HCT116 (cell line): ENCODE results near the gene BCAR3.

ENCODE experiments used
- CTCF ChIP-seq, 3 experiments: fragments of 200-600 bp in 1 of 3; sonication (generic) in 1 of 3; IDR thresholded peaks in 2 of 3; conservative IDR thresholded peaks in 1 of 3; 2 replicates each; pipeline ENCODE4 v1.5.1; 2012 to 2017; ENCODE audit warnings: low read depth in 2 of 3, low read length in 2 of 3, antibody characterized with exemption in 1 of 3, borderline replicate concordance in 1 of 3, control low read depth in 1 of 3, mild to moderate bottlenecking in 1 of 3, mixed read lengths in 1 of 3, mixed run types in 1 of 3, moderate library complexity in 1 of 3; ENCODE audit not compliant: insufficient read depth in 1 of 3
- ELF1 ChIP-seq: IDR thresholded peaks from 2 replicates; pipeline ENCODE4 v1.6.1; 2012; ENCODE audit warnings: low read depth, borderline replicate concordance
- EZH2 ChIP-seq: fragments of 200-600 bp; sonication (generic); IDR thresholded peaks from 2 replicates; pipeline ENCODE4 v1.6.1; 2017; ENCODE audit warnings: antibody characterized with exemption, mixed run types
- EZH2phosphoT487 ChIP-seq: fragments of 200-600 bp; IDR thresholded peaks from 2 replicates; pipeline ENCODE4 v1.6.1; 2018; ENCODE audit warnings: antibody characterized with exemption, borderline replicate concordance
- JUND ChIP-seq: IDR thresholded peaks from 2 replicates; pipeline ENCODE4 v1.6.1; 2012
- POLR2A ChIP-seq: IDR thresholded peaks from 2 replicates; pipeline ENCODE4 v1.7.0; 2011; ENCODE audit warnings: borderline replicate concordance; ENCODE audit not compliant: insufficient read depth, insufficient read length; ENCODE audit errors: extremely low read depth
- POLR2AphosphoS5 ChIP-seq: IDR thresholded peaks from 2 replicates; pipeline ENCODE4 v1.6.1; 2011; ENCODE audit warnings: mild to moderate bottlenecking, low read depth, low read length, moderate library complexity
- REST ChIP-seq: IDR thresholded peaks from 2 replicates; pipeline ENCODE4 v1.6.1; 2012; ENCODE audit warnings: low read depth
- SIN3A ChIP-seq: IDR thresholded peaks from 2 replicates; pipeline ENCODE4 v1.6.1; 2012; ENCODE audit warnings: low read depth
- SRF ChIP-seq: IDR thresholded peaks from 2 replicates; pipeline ENCODE4 v1.6.1; 2012; ENCODE audit warnings: low read depth
- YY1 ChIP-seq: IDR thresholded peaks from 2 replicates; pipeline ENCODE4 v1.6.1; 2011; ENCODE audit warnings: low read length, low read depth, moderate library complexity, mild to moderate bottlenecking; ENCODE audit not compliant: insufficient replicate concordance; ENCODE audit errors: extremely low read depth
- ZNF274 ChIP-seq: fragments of 200-500 bp; sonication (Bioruptor generic); IDR thresholded peaks from 2 replicates; pipeline ENCODE4 v1.6.1; 2014; ENCODE audit warnings: mild to moderate bottlenecking, low read depth, low read length, inconsistent platforms

DNA sequence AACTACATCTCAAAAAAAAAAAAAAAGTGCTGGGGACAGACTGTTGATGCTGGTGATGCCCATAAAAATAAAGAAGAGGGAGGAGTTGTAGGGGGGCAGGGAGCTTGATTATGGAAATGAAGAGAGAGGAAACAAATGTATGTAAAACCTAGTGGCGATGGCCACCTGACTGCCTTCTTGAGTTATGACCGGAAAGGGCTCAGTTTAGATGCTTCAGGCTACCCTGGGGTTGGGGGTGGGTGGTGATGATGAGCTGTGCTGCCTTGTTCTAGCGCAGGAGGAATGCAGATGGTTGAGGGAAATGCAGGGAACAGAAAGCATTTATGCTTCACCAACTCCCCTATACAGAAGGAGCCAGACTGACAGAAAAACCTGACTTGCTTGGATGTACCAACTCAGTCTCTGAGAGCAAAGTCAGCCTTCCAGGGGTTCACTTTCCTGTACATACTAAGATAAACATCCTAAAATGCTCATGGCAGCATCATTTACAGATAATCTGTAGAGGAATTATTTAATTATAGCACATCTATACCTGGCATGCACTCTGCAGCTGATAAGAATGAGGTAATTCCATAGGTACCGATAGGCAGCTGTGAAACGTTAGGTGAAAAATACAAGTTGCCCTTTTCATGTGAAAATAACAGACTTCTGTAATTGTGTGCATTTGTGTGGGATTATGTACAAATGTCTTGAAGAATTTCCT is 8.0 kb upstream of the BCAR3 start:
- TF ChIP-seq CTCF (IDR thresholded peaks at IDR 0.05 in 2 of 3, conservative IDR thresholded peaks at IDR 0.05 in 1 of 3; ENCODE audit: borderline replicate concordance in 1 of 3, insufficient read depth in 1 of 3, low read depth in 2 of 3, low read length in 2 of 3): no peak
- TF ChIP-seq POLR2A: no peak
- no peak for TF ChIP-seq REST
- no peak for TF ChIP-seq ELF1
- no peak for TF ChIP-seq EZH2phosphoT487
- TF ChIP-seq SIN3A: no peak
- TF ChIP-seq EZH2: no peak
- TF ChIP-seq SRF: no peak
- no peak for TF ChIP-seq POLR2AphosphoS5
- no peak for TF ChIP-seq ZNF274
- TF ChIP-seq JUND: no peak
- no peak for TF ChIP-seq YY1
